B cell (primary cell): ENCODE results near the gene TM9SF2. TPM values are rescaled to one million over a fixed set of nuclear protein-coding genes. Genes with fewer than 3 reads are reported as not detected.

Experiments
- ATAC-seq: fragments of 200-7000 bp; cut with Tn5 transposase; one replicate; pipeline ENCODE4 v1.10.0; 2021; ENCODE audit warnings: low read depth, mild to moderate bottlenecking, moderate number of reproducible peaks, moderate library complexity
- CTCF ChIA-PET: fragments of 350-600 bp; sonication (Branson Sonifier 250); formaldehyde crosslinking; loops from one replicate; lab custom pipeline; 2021; ENCODE audit warnings: antibody characterized with exemption, inconsistent platforms; lab: Charles Lee
- POLR2A ChIA-PET: fragments of 350-600 bp; sonication (Branson Sonifier 250); formaldehyde crosslinking; loops from one replicate; lab custom pipeline; 2021; ENCODE audit warnings: antibody characterized with exemption; lab: Charles Lee
- DNase-seq: peaks from one replicate; pipeline ENCODE4 v3.0.0; 2013
- H2AFZ ChIP-seq: 2 replicates; pipeline ENCODE4 v1.6.1; 2012; ENCODE audit warnings: mild to moderate bottlenecking, low read depth, low read length; ENCODE audit not compliant: insufficient read depth, poor library complexity, severe bottlenecking
- H3K27ac ChIP-seq, 2 donors: 1 replicate in 1 of 2; 2 replicates in 1 of 2; pipeline ENCODE4 v1.5.1; 2012 to 2013; ENCODE audit warnings: low read length in 2 of 2, mild to moderate bottlenecking in 2 of 2, moderate library complexity in 1 of 2
- H3K27me3 ChIP-seq, 4 experiments: fragments of 200-600 bp in 1 of 4; sonication (generic) in 1 of 4; replicated peaks in 1 of 4; 1 replicate in 2 of 4; 2 replicates in 2 of 4; pipeline versions ENCODE4 v1.6.1 to v1.7.0; 2013 to 2016; ENCODE audit warnings: low read length in 3 of 4, mild to moderate bottlenecking in 2 of 4, mixed read lengths in 1 of 4, moderate library complexity in 1 of 4; ENCODE audit not compliant: insufficient read depth in 4 of 4, control insufficient read depth in 3 of 4; ENCODE audit errors: control extremely low read depth in 1 of 4
- H3K36me3 ChIP-seq, 2 experiments: replicated peaks in 1 of 2; 1 replicate in 1 of 2; 2 replicates in 1 of 2; pipeline versions ENCODE4 v1.6.1 to v1.7.1; 2013; ENCODE audit warnings: low read length in 1 of 2; ENCODE audit not compliant: insufficient read depth in 2 of 2, control insufficient read depth in 1 of 2; ENCODE audit errors: control extremely low read depth in 1 of 2, extremely low read depth in 1 of 2
- H3K4me1 ChIP-seq, 2 donors: fragments of 200-600 bp in 1 of 2; sonication (generic) in 1 of 2; 1 replicate in 1 of 2; 2 replicates in 1 of 2; pipeline versions ENCODE4 v1.5.1 to v1.6.1; 2013 to 2017; ENCODE audit warnings: low read length in 2 of 2; ENCODE audit not compliant: control insufficient read depth in 2 of 2, insufficient read depth in 2 of 2
- H3K4me2 ChIP-seq: replicated peaks from 2 replicates; pipeline ENCODE3; 2012; ENCODE audit warnings: mild to moderate bottlenecking, low read depth, low read length; ENCODE audit not compliant: poor library complexity, severe bottlenecking
- H3K4me3 ChIP-seq, 5 experiments: fragments of 200-600 bp in 1 of 5; sonication (generic) in 1 of 5; 1 replicate in 3 of 5; 2 replicates in 2 of 5; pipeline versions ENCODE4 v1.5.1 to v1.7.0; 2011 to 2016; ENCODE audit warnings: low read length in 4 of 5, mild to moderate bottlenecking in 4 of 5, low read depth in 2 of 5, control low read depth in 1 of 5, moderate library complexity in 1 of 5; ENCODE audit not compliant: insufficient read depth in 1 of 5; ENCODE audit errors: control extremely low read depth in 1 of 5, extremely low read depth in 1 of 5
- H3K79me2 ChIP-seq: fragments of 200-600 bp; sonication (generic); one replicate; pipeline ENCODE4 v1.6.0; 2016; ENCODE audit warnings: low read length; ENCODE audit not compliant: control insufficient read depth, insufficient read depth
- H3K9ac ChIP-seq: fragments of 200-600 bp; sonication (generic); 2 replicates; pipeline ENCODE4 v1.6.1; 2017; ENCODE audit warnings: mild to moderate bottlenecking, low read length, moderate library complexity
- H3K9me3 ChIP-seq, 3 donors: one replicate each; pipeline versions ENCODE4 v1.6.1 to v1.7.1; 2013; ENCODE audit warnings: low read length in 2 of 3; ENCODE audit not compliant: control insufficient read depth in 2 of 3, insufficient read depth in 1 of 3; ENCODE audit errors: control extremely low read depth in 1 of 3
- H4K20me1 ChIP-seq: 2 replicates; pipeline ENCODE4 v1.6.0; 2012; ENCODE audit warnings: mild to moderate bottlenecking, low read length; ENCODE audit not compliant: insufficient read depth, control insufficient read depth, poor library complexity, severe bottlenecking
- H3K27ac Mint-ChIP-seq: one replicate; pipeline ENCODE4 v1.8.0; 2021; ENCODE audit warnings: mixed read lengths
- H3K27me3 Mint-ChIP-seq: one replicate; pipeline ENCODE4 v1.8.0; 2021; ENCODE audit warnings: mixed read lengths
- H3K4me1 Mint-ChIP-seq: one replicate; pipeline ENCODE4 v1.8.0; 2021; ENCODE audit warnings: mixed read lengths
- H3K4me3 Mint-ChIP-seq: one replicate; pipeline ENCODE4 v1.8.0; 2021; ENCODE audit warnings: mixed read lengths
- H3K9me3 Mint-ChIP-seq: one replicate; pipeline ENCODE4 v1.8.0; 2022; ENCODE audit warnings: mixed read lengths; ENCODE audit not compliant: insufficient read depth
- EZH2 ChIP-seq: IDR thresholded peaks from 2 replicates; pipeline ENCODE4 v1.6.1; 2012; ENCODE audit warnings: borderline replicate concordance, low read depth, mild to moderate bottlenecking, moderate library complexity, low read length; ENCODE audit not compliant: insufficient read depth, poor library complexity, severe bottlenecking
- WGBS: methylation state at CpG from one replicate; pipeline ENCODE4 v1.1.5; 2013; ENCODE audit warnings: missing lambda C conversion rate; ENCODE audit not compliant: insufficient coverage; 5-methylcytosine and 5-hydroxymethylcytosine counted together
- intact Hi-C: fragments of 100-400 bp; cut with micrococcal nuclease; formaldehyde crosslinking; loops from one replicate; pipeline ENCODE4 v1.10.0; 2022
- polyA plus RNA-seq: library from polyadenylated mRNA; depleted of rRNA; stranded (reverse); fragments of >200 nt; gene quantifications from 2 replicates; pipeline ENCODE4 v1.2.3, GENCODE V29; 2012
- total RNA-seq, 2 donors: library from RNA; stranded (reverse); fragments of 120-200 nt in 1 of 2; gene quantifications; 1 replicate in 1 of 2; 2 replicates in 1 of 2; pipeline versions ENCODE4 v1.2.3 to v1.2.4, GENCODE V29; 2013 to 2022
- TF ChIP-seq, protein P1 (sequence below): fragments of 200-600 bp; IDR thresholded peaks from one replicate; pipeline ENCODE4 v1.8.0; 2022; ENCODE audit warnings: antibody characterized with exemption, mild to moderate bottlenecking

The TM9SF2 gene
- total and polyA plus RNA-seq, 2 donors (not counting 1 experiment from before 2014, with no cell fraction given): 20.2 to 63.6 TPM

DNA sequence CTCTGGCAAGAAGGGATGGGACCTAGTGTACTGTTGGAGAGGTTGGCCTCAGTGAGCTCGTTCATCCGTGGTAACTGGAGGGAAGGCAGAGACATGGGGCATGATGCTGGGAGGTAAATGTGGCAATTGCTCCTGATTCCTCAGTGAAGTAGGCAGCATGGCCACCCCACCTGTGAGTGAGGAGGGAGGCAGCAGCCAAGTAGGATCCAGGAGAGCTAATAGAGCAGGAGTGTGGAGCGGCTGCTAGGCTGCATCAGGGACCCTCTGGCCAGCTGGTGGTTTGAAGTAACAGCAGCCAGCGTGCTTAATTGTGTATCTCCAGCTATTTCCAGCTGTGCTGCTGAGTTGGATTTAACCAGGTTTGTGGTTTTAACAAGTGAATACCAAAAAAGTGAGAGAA lies 24.7 kb downstream of the TM9SF2 start:
- H3K4me3 Mint-ChIP-seq: no peak overlapping the region
- DNase-seq (no peak), ATAC-seq (no peak)
- intact Hi-C loops: loop anchor here (5.0 kb wide), 1 partner anchor 711 kb away; no protein-coding TSS in a partner anchor
- H3K9me3 ChIP-seq: no peaks in the 10 kb centered on the region
- TF ChIP-seq, protein P1, sequence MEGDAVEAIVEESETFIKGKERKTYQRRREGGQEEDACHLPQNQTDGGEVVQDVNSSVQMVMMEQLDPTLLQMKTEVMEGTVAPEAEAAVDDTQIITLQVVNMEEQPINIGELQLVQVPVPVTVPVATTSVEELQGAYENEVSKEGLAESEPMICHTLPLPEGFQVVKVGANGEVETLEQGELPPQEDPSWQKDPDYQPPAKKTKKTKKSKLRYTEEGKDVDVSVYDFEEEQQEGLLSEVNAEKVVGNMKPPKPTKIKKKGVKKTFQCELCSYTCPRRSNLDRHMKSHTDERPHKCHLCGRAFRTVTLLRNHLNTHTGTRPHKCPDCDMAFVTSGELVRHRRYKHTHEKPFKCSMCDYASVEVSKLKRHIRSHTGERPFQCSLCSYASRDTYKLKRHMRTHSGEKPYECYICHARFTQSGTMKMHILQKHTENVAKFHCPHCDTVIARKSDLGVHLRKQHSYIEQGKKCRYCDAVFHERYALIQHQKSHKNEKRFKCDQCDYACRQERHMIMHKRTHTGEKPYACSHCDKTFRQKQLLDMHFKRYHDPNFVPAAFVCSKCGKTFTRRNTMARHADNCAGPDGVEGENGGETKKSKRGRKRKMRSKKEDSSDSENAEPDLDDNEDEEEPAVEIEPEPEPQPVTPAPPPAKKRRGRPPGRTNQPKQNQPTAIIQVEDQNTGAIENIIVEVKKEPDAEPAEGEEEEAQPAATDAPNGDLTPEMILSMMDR: no peak
- TF ChIP-seq EZH2: no peak
- peaks cover 0 to 65% of the 10 kb centered on the region in 2 experiments for H3K36me3 ChIP-seq
- H2AFZ ChIP-seq: no peak overlapping the region
- peaks cover 62% of the 10 kb centered on the region for H3K79me2 ChIP-seq
- 100% methylated on average over 2 of the region's 4 CpGs for WGBS
- no peaks in the 10 kb centered on the region for H3K9me3 Mint-ChIP-seq
- no peak overlapping the region for H3K9ac ChIP-seq
- H3K4me1 ChIP-seq: no peaks in the 10 kb centered on the region
- no peak overlapping the region for H3K27ac ChIP-seq
- H3K27me3 Mint-ChIP-seq: no peaks in the 10 kb centered on the region
- H3K27ac Mint-ChIP-seq: peak overlapping the region; percentile 5
- ChIA-PET POLR2A (no interaction called here), CTCF (interaction anchor here (1.0 to 1.2 kb wide), 3 partner anchors 89 to 256 kb away, joined by 3 to 4 read pairs (median 3); no protein-coding TSS in a partner anchor)
- H3K27me3 ChIP-seq: no peaks in the 10 kb centered on the region
- peaks cover 64% of the 10 kb centered on the region for H4K20me1 ChIP-seq
- no peak overlapping the region for H3K4me2 ChIP-seq
- H3K4me3 ChIP-seq: no peak overlapping the region
- H3K4me1 Mint-ChIP-seq: peaks cover 11% of the 10 kb centered on the region

DNA sequence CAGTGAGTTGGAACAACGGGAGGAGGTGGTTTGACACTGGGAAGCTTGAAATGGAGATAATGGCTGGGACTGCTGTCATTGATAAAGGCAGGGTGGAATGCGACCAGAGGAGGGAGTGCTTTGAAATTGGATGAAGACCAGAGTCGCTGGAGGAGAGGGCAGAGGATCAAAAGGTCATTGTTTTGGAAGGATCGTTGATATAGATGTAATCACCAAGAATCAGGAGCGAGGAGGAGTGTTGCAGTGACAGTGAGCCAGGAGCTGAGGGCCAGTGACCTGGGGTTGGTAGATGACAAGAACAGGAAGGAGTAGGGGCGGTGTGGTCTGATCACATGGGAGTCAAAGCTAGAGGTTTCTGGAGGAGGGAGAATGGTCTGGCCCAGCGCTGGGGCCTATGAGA lies 25.3 kb downstream of the TM9SF2 start:
- Mint-ChIP-seq H3K27ac (peak overlapping the region; percentile 7), H3K27me3 (no peaks in the 10 kb centered on the region), H3K4me1 (peaks cover 11% of the 10 kb centered on the region), H3K9me3 (no peaks in the 10 kb centered on the region), H3K4me3 (no peak overlapping the region)
- ChIA-PET CTCF (interaction anchor here (1.0 to 1.2 kb wide), 3 partner anchors 89 to 257 kb away, joined by 3 to 4 read pairs (median 3); no protein-coding TSS in a partner anchor), POLR2A (no interaction called here)
- H3K4me2 ChIP-seq: no peak overlapping the region
- no peak overlapping the region for H3K27ac ChIP-seq
- no peaks in the 10 kb centered on the region for H3K4me1 ChIP-seq
- no peak for ATAC-seq
- 88% methylated on average over 7 of the region's 7 CpGs for WGBS
- no peak overlapping the region for H3K4me3 ChIP-seq
- no peaks in the 10 kb centered on the region for H3K9me3 ChIP-seq
- H2AFZ ChIP-seq: no peak overlapping the region
- peaks cover 62% of the 10 kb centered on the region for H3K79me2 ChIP-seq
- no peak overlapping the region for H3K9ac ChIP-seq
- no peaks in the 10 kb centered on the region for H3K27me3 ChIP-seq
- DNase-seq: no peak
- peaks cover 64% of the 10 kb centered on the region for H4K20me1 ChIP-seq
- H3K36me3 ChIP-seq: peaks cover 0 to 64% of the 10 kb centered on the region in 2 experiments
- intact Hi-C loops: loop anchor here (5.0 kb wide), 1 partner anchor 711 kb away; no protein-coding TSS in a partner anchor
- TF ChIP-seq, protein P1: no peak
- no peak for TF ChIP-seq EZH2
